M059J (cell line): ENCODE data around the gene TXNRD1. TPM values are rescaled to one million over a fixed set of nuclear protein-coding genes. Genes with fewer than 3 reads are reported as not detected.
A peak's percentile ranks its signal among the peaks of the same experiment; 100 is the strongest.
"Not testable (repeated sequence)": the region's sequence is repeated elsewhere in the genome, so short reads cannot be mapped to it uniquely, and the experiment has no call there.

Experiments
- DNase-seq: peaks from one replicate; pipeline ENCODE4 v3.0.0-alpha.2; 2012; ENCODE audit warnings: low read depth
- total RNA-seq: library from RNA; depleted of rRNA; stranded (reverse); fragments of >200 nt; shearing (Covaris generic); gene quantifications from 2 replicates; pipeline ENCODE4 v1.2.3, GENCODE V29; 2014

The TXNRD1 gene
- total RNA-seq, 1 experiment from 2014 or later: 461 TPM

GRCh38 chr12:104304261-104305009 is 88.9 kb downstream of the TXNRD1 start:
- no peak for DNase-seq

- no peak for DNase-seq
Measured at GRCh38 chr12:104305349-104305748, 89.8 kb downstream of the TXNRD1 start.

GRCh38 chr12:104306376-104306775 is 90.8 kb downstream of the TXNRD1 start:
- DNase-seq: no peak

GRCh38 chr12:104306943-104307654 is 91.5 kb downstream of the TXNRD1 start:
- no peak for DNase-seq

GRCh38 chr12:104307655-104308000 is 92.0 kb downstream of the TXNRD1 start:
- DNase-seq: no peak

- DNase-seq: no peak
Measured at GRCh38 chr12:104309446-104309993, 93.9 kb downstream of the TXNRD1 start.

- DNase-seq: no peak
Measured at GRCh38 chr12:104310751-104311633, 95.4 kb downstream of the TXNRD1 start.

- no peak for DNase-seq
Measured at GRCh38 chr12:104312202-104312601, 96.6 kb downstream of the TXNRD1 start.

- no peak for DNase-seq
Measured at GRCh38 chr12:104312654-104313053, 97.1 kb downstream of the TXNRD1 start.

- no peak for DNase-seq
Measured at GRCh38 chr12:104313568-104314241, 98.1 kb downstream of the TXNRD1 start.

- DNase-seq: peak; percentile 36
Measured at GRCh38 chr12:104314242-104314614, 98.6 kb downstream of the TXNRD1 start.

- no peak for DNase-seq
Measured at GRCh38 chr12:104315326-104316224, 100.0 kb downstream of the TXNRD1 start.

- no peak for DNase-seq
Measured at GRCh38 chr12:104316936-104317335, 101.4 kb downstream of the TXNRD1 start.

- no peak for DNase-seq
Measured at GRCh38 chr12:104317538-104318210, 102.1 kb downstream of the TXNRD1 start.

GRCh38 chr12:104319028-104319427 is 103.4 kb downstream of the TXNRD1 start:
- DNase-seq: no peak

- DNase-seq: no peak
Measured at GRCh38 chr12:104319918-104320626, 104.5 kb downstream of the TXNRD1 start.

GRCh38 chr12:104320627-104321024 is 105.0 kb downstream of the TXNRD1 start:
- DNase-seq: no peak

- no peak for DNase-seq
Measured at GRCh38 chr12:104321949-104322348, 106.4 kb downstream of the TXNRD1 start.

- DNase-seq: not testable (repeated sequence)
Measured at GRCh38 chr12:104322533-104322932, 107.0 kb downstream of the TXNRD1 start.
